GM12878 (cell line): Measurements from ENCODE around the gene LDB2. TPM values are rescaled to one million over a fixed set of nuclear protein-coding genes. Genes with fewer than 3 reads are reported as not detected.

Source experiments
- ATAC-seq: fragments of 200-7000 bp; cut with Tn5 transposase; 3 replicates; pipeline ENCODE4 v1.9.1; 2020; ENCODE audit warnings: mild to moderate bottlenecking, moderate library complexity
- BruUV-seq: library from RNA; stranded (reverse); fragments of 400-500 nt; replicated peaks from 2 replicates; lab custom pipeline; 2021; lab: Mats Ljungman, UMichigan
- CTCF ChIA-PET: fragments of 300-600 bp; sonication (Branson Sonifier 250); formaldehyde crosslinking; extraction: SDS; loops from one replicate; lab custom pipeline; 2021; ENCODE audit warnings: inconsistent platforms; lab: Yijun Ruan, JAX
- POLR2A ChIA-PET: fragments of 350-600 bp; formaldehyde crosslinking; extraction: SDS; loops from one replicate; lab custom pipeline; 2021; ENCODE audit warnings: inconsistent platforms; lab: Charles Lee
- RAD21 ChIA-PET: fragments of 300-600 bp; sonication (Branson Sonifier 250); formaldehyde crosslinking; loops from one replicate; lab custom pipeline; 2023; ENCODE audit warnings: antibody characterized with exemption; ENCODE audit not compliant: unreplicated experiment; lab: Charles Lee
- SMC1A ChIA-PET: fragments of 300-600 bp; sonication (Branson Sonifier 250); formaldehyde crosslinking; loops from one replicate; lab custom pipeline; 2023; ENCODE audit not compliant: unreplicated experiment, uncharacterized antibody; lab: Charles Lee
- DNase-seq: peaks from one replicate; pipeline ENCODE4 v3.0.0-alpha.2; 2011; ENCODE audit warnings: low read depth, low spot score
- FAIRE-seq: peaks from 3 replicates; lab custom pipeline; 2011; peaks lifted over from hg19 to GRCh38; lab: Jason Lieb, UNC
- H2AFZ ChIP-seq: 2 replicates; pipeline ENCODE4 v1.6.0; 2011; ENCODE audit warnings: low read depth, low read length, control low read depth; ENCODE audit not compliant: control insufficient read depth
- H3K27ac ChIP-seq: 2 replicates; pipeline ENCODE4 v1.5.1; 2011; ENCODE audit warnings: control low read depth; ENCODE audit not compliant: control insufficient read depth, insufficient read depth
- H3K27me3 ChIP-seq, 2 experiments: replicated peaks in 1 of 2; 2 replicates each; pipeline versions ENCODE4 v1.6.0 to v1.6.1; 2011; ENCODE audit warnings: low read length in 1 of 2; ENCODE audit not compliant: control insufficient read depth in 2 of 2, insufficient read depth in 2 of 2
- H3K36me3 ChIP-seq, 2 experiments: 2 replicates each; pipeline ENCODE4 v1.5.1; 2011; ENCODE audit warnings: low read length in 1 of 2; ENCODE audit not compliant: control insufficient read depth in 2 of 2, insufficient read depth in 2 of 2
- H3K4me1 ChIP-seq: 2 replicates; pipeline ENCODE4 v1.6.1; 2011; ENCODE audit warnings: mild to moderate bottlenecking, low read length, moderate library complexity, mixed read lengths; ENCODE audit not compliant: control insufficient read depth, insufficient read depth
- H3K4me2 ChIP-seq: 2 replicates; pipeline ENCODE4 v1.6.0; 2011; ENCODE audit warnings: control low read depth; ENCODE audit not compliant: control insufficient read depth, insufficient read depth
- H3K4me3 ChIP-seq: fragments of 200-600 bp; sonication (generic); 2 replicates; pipeline ENCODE4 v1.5.1; 2016
- H3K79me2 ChIP-seq: 2 replicates; pipeline ENCODE4 v1.6.0; 2011; ENCODE audit warnings: low read length; ENCODE audit not compliant: control insufficient read depth, insufficient read depth
- H3K9ac ChIP-seq: 2 replicates; pipeline ENCODE4 v1.8.0; 2011; ENCODE audit warnings: low read length, control low read depth, mixed read lengths; ENCODE audit not compliant: control insufficient read depth, insufficient read depth
- H3K9me3 ChIP-seq: replicated peaks from 3 replicates; pipeline ENCODE4 v1.5.1; 2011; ENCODE audit warnings: mild to moderate bottlenecking, low read length; ENCODE audit not compliant: control insufficient read depth, insufficient read depth
- H4K20me1 ChIP-seq: 2 replicates; pipeline ENCODE4 v1.6.0; 2011; ENCODE audit not compliant: control insufficient read depth, insufficient read depth
- BHLHE40 ChIP-seq, 2 experiments: fragments of 450-650 bp in 1 of 2; IDR thresholded peaks; 2 replicates each; pipeline ENCODE4 v1.6.1; 2011 to 2017; ENCODE audit warnings: low read depth in 2 of 2, borderline replicate concordance in 1 of 2, improper control_type of control experiment in 1 of 2, low read length in 1 of 2, mild to moderate bottlenecking in 1 of 2
- EED ChIP-seq: sonication (generic); IDR thresholded peaks from 2 replicates; pipeline ENCODE4 v1.6.1; 2016; ENCODE audit warnings: antibody characterized with exemption, low read depth
- GABPA ChIP-seq: IDR thresholded peaks from 2 replicates; pipeline ENCODE4 v1.6.1; 2014; ENCODE audit warnings: antibody characterized with exemption, low read depth, mild to moderate bottlenecking, inconsistent platforms
- IRF4 ChIP-seq: IDR thresholded peaks from 2 replicates; pipeline ENCODE4 v1.6.1; 2011; ENCODE audit warnings: low read depth, low read length
- NBN ChIP-seq: fragments of 450-650 bp; IDR thresholded peaks from 2 replicates; pipeline ENCODE4 v1.6.1; 2016
- NFYA ChIP-seq: IDR thresholded peaks from 2 replicates; pipeline ENCODE4 v1.6.1; 2011; ENCODE audit warnings: low read depth, mild to moderate bottlenecking, low read length, improper control_type of control experiment, borderline replicate concordance
- NR2C2 ChIP-seq: IDR thresholded peaks from 2 replicates; pipeline ENCODE4 v1.6.1; 2011; ENCODE audit warnings: borderline replicate concordance, low read depth; ENCODE audit not compliant: control insufficient read depth, insufficient read length
- NRF1 ChIP-seq: conservative IDR thresholded peaks from 2 replicates; pipeline ENCODE4 v1.6.1; 2011; ENCODE audit warnings: mild to moderate bottlenecking, low read depth, low read length, improper control_type of control experiment
- RB1 ChIP-seq: fragments of 450-650 bp; formaldehyde crosslinking; IDR thresholded peaks from 2 replicates; pipeline ENCODE4 v1.6.1; 2017; ENCODE audit warnings: mild to moderate bottlenecking, borderline replicate concordance
- RCOR1 ChIP-seq: conservative IDR thresholded peaks from 2 replicates; pipeline ENCODE4 v1.6.1; 2012; ENCODE audit warnings: low read depth, low read length, improper control_type of control experiment
- RUNX3 ChIP-seq: IDR thresholded peaks from 2 replicates; pipeline ENCODE4 v1.6.1; 2012; ENCODE audit warnings: low read length, inconsistent platforms
- SREBF2 ChIP-seq: IDR thresholded peaks from 2 replicates; pipeline ENCODE4 v1.6.1; 2012; ENCODE audit warnings: mild to moderate bottlenecking, low read length
- STAT1 ChIP-seq: fragments of 450-650 bp; conservative IDR thresholded peaks from 2 replicates; pipeline ENCODE4 v1.6.1; 2014; ENCODE audit warnings: antibody characterized with exemption, mild to moderate bottlenecking
- TARDBP ChIP-seq: IDR thresholded peaks from 2 replicates; pipeline ENCODE4 v1.6.1; 2016; ENCODE audit warnings: borderline replicate concordance
- ZBED1 ChIP-seq: IDR thresholded peaks from 2 replicates; pipeline ENCODE4 v1.6.1; 2016; ENCODE audit warnings: borderline replicate concordance
- WGBS: methylation state at CpG from one replicate; pipeline ENCODE4 v1.1.6; 2016; ENCODE audit warnings: low lambda C conversion rate; ENCODE audit not compliant: insufficient replicate concordance, insufficient coverage; ENCODE audit errors: missing lambda C conversion rate; 5-methylcytosine and 5-hydroxymethylcytosine counted together
- in situ Hi-C: fragments of 300-500 bp; cut with MboI; formaldehyde crosslinking; loops from 9 replicates; pipeline ENCODE4 v1.14.3; 2018; ENCODE audit warnings: mixed read lengths
- intact Hi-C: fragments of 100-400 bp; cut with micrococcal nuclease; formaldehyde crosslinking; loops from one replicate; pipeline ENCODE4 v1.14.2; 2022; ENCODE audit not compliant: unreplicated experiment
- polyA plus RNA-seq, 11 experiments: library from polyadenylated mRNA; depleted of rRNA in 4 of 11; unstranded in 6 of 11; stranded (reverse) in 5 of 11; fragments of >200 nt; fragmentation: Nextera tagmentation in 4 of 11; fragmentation: Illumina TruSeq in 1 of 11; extraction: Ambion mirVana in 4 of 11; extraction: Trizol in 1 of 11; gene quantifications; 1 replicate in 1 of 11; 2 replicates in 10 of 11; pipeline versions ENCODE4 v1.2.1 to v1.2.3, GENCODE V29; 2011 to 2016; ENCODE audit warnings: inconsistent platforms in 2 of 11, missing spikeins in 2 of 11, low read depth in 1 of 11
- total RNA-seq, 4 experiments: library from RNA; depleted of rRNA in 3 of 4; stranded (reverse); fragments of >200 nt in 3 of 4; fragmentation: Illumina TruSeq in 1 of 4; extraction: Trizol in 1 of 4; gene quantifications; 2 replicates each; pipeline versions ENCODE4 v1.2.1 to v1.2.3, GENCODE V29; 2013 to 2021
- TF ChIP-seq, protein P1 (sequence below): fragments of 450-650 bp; formaldehyde crosslinking; IDR thresholded peaks from 2 replicates; pipeline ENCODE4 v1.5.0; 2022; ENCODE audit warnings: mild to moderate bottlenecking, missing genetic modification characterization
- TF ChIP-seq, protein P2 (sequence below): IDR thresholded peaks from 2 replicates; pipeline ENCODE4 v1.6.1; 2011; ENCODE audit warnings: borderline replicate concordance, low read depth, mild to moderate bottlenecking, moderate library complexity, low read length; ENCODE audit not compliant: insufficient read depth, poor library complexity, severe bottlenecking
- TF ChIP-seq, protein P3 (sequence below): fragments of 450-650 bp; IDR thresholded peaks from 2 replicates; pipeline ENCODE4 v1.6.1; 2018; ENCODE audit warnings: borderline replicate concordance, mild to moderate bottlenecking; ENCODE audit not compliant: partially characterized antibody

Gene LDB2
- total and polyA plus RNA-seq, 10 of the 15 experiments (the other 5 are each of a cell fraction or from before 2014, with no cell fraction given): 0.15 TPM; not detected in 9

DNA sequence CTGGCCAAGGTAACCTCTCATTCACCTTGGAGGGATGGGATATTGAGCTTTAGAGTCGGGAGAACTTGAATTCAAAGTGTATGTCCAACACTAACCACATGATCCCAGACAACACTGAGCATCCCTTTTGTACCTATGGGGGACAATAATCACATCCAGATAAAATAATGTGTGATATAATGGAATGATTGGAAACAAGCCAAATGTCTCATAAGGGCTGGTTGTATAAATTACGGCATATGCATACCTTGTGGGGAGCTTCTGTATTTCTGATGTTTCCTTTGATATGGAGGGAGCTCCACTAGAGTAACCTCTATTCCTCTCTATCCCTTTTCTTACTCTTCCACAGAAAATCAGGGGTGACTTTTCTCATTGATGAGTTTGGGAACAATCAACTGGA lies 40.7 kb upstream of the LDB2 start:
- 51% methylated on average over 2 of the region's 2 CpGs for WGBS
- SMC1A ChIA-PET: interaction anchor here (0.7 kb wide), 1 partner anchor 21 kb away, joined by 3 read pairs; no protein-coding TSS in a partner anchor
- Histone ChIP-seq H4K20me1 (no peaks in the 10 kb centered on the region), H3K4me2 (no peak overlapping the region), H3K36me3 (no peaks in the 10 kb centered on the region), H3K27ac (no peak overlapping the region), H3K79me2 (no peaks in the 10 kb centered on the region), H3K4me1 (no peaks in the 10 kb centered on the region), H2AFZ (no peak overlapping the region), H3K9ac (no peak overlapping the region), H3K27me3 (no peaks in the 10 kb centered on the region), H3K9me3 (no peaks in the 10 kb centered on the region; the same call in 2 of the 3 replicates), H3K4me3 (no peak overlapping the region)
- FAIRE-seq: no peak
- no TSS peak for BruUV-seq
- TF ChIP-seq BHLHE40 (IDR thresholded peaks at IDR 0.05; ENCODE audit: borderline replicate concordance in 1 of 2, low read depth in 2 of 2, low read length in 1 of 2) (no peak), TARDBP (no peak), NR2C2 (no peak), RB1 (no peak), IRF4 (no peak), STAT1 (no peak), SREBF2 (no peak), ZBED1 (no peak), RUNX3 (no peak), RCOR1 (no peak), GABPA (no peak), NFYA (no peak), EED (no peak), NBN (no peak), NRF1 (no peak)
- TF ChIP-seq, protein P1, sequence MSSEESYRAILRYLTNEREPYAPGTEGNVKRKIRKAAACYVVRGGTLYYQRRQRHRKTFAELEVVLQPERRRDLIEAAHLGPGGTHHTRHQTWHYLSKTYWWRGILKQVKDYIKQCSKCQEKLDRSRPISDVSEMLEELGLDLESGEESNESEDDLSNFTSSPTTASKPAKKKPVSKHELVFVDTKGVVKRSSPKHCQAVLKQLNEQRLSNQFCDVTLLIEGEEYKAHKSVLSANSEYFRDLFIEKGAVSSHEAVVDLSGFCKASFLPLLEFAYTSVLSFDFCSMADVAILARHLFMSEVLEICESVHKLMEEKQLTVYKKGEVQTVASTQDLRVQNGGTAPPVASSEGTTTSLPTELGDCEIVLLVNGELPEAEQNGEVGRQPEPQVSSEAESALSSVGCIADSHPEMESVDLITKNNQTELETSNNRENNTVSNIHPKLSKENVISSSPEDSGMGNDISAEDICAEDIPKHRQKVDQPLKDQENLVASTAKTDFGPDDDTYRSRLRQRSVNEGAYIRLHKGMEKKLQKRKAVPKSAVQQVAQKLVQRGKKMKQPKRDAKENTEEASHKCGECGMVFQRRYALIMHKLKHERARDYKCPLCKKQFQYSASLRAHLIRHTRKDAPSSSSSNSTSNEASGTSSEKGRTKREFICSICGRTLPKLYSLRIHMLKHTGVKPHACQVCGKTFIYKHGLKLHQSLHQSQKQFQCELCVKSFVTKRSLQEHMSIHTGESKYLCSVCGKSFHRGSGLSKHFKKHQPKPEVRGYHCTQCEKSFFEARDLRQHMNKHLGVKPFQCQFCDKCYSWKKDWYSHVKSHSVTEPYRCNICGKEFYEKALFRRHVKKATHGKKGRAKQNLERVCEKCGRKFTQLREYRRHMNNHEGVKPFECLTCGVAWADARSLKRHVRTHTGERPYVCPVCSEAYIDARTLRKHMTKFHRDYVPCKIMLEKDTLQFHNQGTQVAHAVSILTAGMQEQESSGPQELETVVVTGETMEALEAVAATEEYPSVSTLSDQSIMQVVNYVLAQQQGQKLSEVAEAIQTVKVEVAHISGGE (CRISPR knock-in tag): no peak
- TF ChIP-seq, protein P2, sequence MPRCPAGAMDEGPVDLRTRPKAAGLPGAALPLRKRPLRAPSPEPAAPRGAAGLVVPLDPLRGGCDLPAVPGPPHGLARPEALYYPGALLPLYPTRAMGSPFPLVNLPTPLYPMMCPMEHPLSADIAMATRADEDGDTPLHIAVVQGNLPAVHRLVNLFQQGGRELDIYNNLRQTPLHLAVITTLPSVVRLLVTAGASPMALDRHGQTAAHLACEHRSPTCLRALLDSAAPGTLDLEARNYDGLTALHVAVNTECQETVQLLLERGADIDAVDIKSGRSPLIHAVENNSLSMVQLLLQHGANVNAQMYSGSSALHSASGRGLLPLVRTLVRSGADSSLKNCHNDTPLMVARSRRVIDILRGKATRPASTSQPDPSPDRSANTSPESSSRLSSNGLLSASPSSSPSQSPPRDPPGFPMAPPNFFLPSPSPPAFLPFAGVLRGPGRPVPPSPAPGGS: no peak
- TF ChIP-seq, protein P3, sequence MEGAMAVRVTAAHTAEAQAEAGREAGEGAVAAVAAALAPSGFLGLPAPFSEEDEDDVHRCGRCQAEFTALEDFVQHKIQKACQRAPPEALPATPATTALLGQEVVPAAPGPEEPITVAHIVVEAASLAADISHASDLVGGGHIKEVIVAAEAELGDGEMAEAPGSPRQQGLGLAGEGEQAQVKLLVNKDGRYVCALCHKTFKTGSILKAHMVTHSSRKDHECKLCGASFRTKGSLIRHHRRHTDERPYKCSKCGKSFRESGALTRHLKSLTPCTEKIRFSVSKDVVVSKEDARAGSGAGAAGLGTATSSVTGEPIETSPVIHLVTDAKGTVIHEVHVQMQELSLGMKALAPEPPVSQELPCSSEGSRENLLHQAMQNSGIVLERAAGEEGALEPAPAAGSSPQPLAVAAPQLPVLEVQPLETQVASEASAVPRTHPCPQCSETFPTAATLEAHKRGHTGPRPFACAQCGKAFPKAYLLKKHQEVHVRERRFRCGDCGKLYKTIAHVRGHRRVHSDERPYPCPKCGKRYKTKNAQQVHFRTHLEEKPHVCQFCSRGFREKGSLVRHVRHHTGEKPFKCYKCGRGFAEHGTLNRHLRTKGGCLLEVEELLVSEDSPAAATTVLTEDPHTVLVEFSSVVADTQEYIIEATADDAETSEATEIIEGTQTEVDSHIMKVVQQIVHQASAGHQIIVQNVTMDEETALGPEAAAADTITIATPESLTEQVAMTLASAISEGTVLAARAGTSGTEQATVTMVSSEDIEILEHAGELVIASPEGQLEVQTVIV: no peak
- RAD21 ChIA-PET: no interaction called here
- CTCF ChIA-PET: interaction anchor here (0.6 to 1.7 kb wide), 2 partner anchors 22 to 67 kb away, joined by 3 to 8 read pairs; no protein-coding TSS in a partner anchor
- intact Hi-C loops: no loop called here
- no peak for DNase-seq
- POLR2A ChIA-PET: no interaction called here
- ATAC-seq: no peak
- in situ Hi-C loops: no loop called here
